HT1080 (cell line): Measurements from ENCODE around the gene C1orf198. TPM values are rescaled to one million over a fixed set of nuclear protein-coding genes. Genes with fewer than 3 reads are reported as not detected.
"Not testable (repeated sequence)": the region's sequence is repeated elsewhere in the genome, so short reads cannot be mapped to it uniquely, and the experiment has no call there.

Experiments used
- DNase-seq: peaks from one replicate; pipeline ENCODE4 v3.0.0-alpha.2; 2015; ENCODE audit warnings: low read depth
- total RNA-seq: library from RNA; depleted of rRNA; stranded (reverse); fragments of >200 nt; shearing (Covaris generic); gene quantifications from 2 replicates; pipeline ENCODE4 v1.2.3, GENCODE V29; 2014

Gene C1orf198
- total RNA-seq, 1 experiment from 2014 or later: 17.0 TPM

DNA sequence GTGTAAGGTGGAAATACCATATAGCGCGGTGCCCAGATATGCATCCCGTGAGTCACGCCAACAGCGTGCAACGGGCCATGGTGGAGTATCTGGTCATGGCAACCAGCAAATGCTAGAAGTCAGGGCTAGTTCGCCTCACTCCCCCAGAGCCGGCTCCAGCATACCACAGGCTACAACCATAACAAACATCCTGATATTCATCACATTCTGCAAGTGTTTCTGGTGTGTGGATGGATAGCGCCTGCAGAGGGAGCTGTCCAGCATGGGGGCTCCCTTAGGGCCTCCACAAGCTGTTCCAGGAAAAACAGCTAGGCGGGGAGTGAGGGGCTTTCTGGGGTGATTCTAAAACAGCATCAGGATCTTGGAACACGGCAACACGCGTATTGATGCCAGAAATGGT, 6.8 kb downstream of the C1orf198 start:
- no peak for DNase-seq

- DNase-seq: no peak
These were observed 7.5 kb downstream of the C1orf198 start for GRCh38 chr1:230860617-230861384.

DNA sequence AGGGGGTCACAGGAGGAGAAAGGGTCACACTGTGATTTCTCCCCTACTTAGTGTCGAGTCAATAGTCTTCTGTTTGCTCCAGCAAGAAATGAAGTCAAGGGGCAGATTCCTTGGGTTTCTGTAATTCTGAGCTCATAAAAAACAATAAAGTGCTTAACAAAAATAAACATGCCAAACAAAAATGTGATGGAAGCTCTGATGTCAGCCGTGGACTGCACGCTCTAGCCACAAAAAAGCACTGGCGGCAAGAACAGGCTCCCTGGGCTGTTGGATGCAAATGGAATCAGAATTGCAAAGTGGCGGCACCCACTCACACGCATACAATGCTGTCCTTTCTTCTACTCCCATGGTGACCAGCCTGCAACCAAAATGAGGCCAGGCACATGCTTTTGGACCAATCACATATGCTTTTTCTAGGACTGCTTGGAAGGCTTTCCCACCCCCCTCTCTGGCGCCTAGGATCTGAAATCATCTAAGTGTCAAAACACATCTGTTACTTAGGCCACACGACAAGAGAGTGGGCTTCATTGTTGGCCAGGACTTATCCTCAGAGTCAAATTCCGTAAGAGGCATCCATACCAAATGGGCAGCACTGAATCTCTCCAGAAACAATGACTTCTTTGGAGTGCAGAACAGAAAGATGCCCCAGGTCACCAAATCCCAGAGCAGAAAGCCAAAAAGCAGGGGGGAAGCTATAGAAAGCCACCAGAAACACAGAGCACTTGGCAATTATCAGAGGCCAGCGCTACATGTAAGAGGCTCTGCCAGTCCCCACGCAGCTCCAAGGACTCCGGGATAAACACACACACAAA, 9.2 kb downstream of the C1orf198 start:
- no peak for DNase-seq

DNA sequence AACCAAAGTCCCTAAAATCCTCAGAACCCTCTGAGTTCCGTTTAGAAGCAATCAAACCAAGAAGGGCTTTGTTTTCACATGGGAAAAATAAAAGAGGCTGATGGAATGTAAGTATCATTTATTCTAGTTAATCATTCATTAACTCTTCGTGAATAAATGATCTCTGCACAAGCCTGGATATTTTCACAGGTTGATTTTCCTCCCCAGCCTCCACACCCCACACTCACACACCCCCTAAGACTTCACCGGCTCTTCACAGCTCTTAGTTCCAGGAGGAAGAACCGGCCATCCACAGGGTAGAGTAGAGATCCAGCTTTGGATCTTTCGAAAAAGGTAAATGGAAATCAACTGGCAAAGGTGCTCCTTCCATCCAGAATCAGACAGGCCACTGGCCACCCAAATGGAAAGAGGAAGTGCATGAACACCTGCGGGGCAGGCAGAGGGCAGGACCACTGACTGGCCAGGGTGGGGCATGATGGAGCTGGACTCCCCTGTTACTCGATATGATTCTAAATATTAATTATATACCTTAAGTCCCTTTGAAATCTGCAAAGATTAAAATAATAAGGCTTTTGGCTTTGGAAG, 10.0 kb downstream of the C1orf198 start:
- no peak for DNase-seq

DNA sequence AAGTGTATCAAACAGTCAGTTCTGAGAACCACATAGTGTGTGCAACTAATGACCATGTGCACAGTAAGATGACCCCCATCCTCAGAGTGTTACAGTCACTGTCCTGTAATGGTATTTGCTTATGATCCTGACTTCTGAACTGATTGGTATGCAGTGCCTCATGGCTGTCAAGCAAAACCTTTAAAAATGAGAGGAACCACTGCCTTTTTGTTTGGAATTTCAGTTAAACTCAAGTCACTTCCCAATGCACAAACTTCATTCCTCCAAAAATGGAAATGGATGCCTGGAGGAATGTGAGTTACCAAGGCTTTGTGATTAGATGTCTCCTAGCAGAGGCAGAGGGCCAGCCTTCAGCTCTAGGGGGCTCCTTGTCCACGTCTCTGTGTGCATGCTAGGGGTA, 10.5 kb downstream of the C1orf198 start:
- DNase-seq: no peak

- DNase-seq: peak; percentile 89
These were observed 11.2 kb downstream of the C1orf198 start for GRCh38 chr1:230857077-230857476.

DNA sequence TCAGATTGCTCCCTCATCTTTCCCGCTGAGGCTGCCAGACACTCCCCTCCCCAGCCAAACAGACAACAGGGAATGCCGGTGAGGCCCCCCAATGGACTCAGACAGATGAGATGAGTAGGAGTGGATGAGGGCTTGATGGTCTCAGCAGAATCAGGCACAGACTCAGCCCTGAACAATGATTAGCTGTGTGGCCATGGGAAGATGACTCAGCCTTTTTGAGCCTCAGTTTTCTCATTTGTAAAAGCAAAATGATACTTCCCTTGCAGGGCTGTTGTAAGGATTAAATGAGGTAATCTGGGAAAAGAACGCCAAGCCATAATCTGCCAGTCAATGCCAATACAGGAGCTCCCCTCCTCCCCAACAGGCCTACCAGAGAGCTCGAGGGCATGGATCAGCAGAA, 12.4 kb downstream of the C1orf198 start:
- peak; percentile 27 for DNase-seq

GRCh38 chr1:230854423-230854822, 13.9 kb downstream of the C1orf198 start:
- no peak for DNase-seq

DNA sequence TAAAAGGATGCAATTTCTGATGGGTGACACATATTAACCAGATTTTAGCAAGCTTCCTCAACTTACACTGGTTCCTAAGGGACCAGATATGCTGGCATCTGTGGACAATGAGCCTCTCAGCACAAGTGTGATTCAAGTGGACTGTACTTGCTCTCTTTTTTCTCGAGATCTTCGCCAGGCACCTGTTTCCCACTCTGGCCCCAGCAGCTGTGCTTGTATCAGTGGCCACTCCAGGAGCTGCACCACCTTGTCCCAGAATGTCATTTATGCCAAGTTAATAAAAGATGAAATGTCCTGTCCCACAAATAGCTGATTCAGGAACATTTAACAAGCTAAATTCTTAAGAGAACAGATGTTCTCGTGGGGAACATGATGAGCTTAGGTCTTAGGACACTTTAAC, 14.6 kb downstream of the C1orf198 start:
- no peak for DNase-seq

- no peak for DNase-seq
These were observed 15.4 kb downstream of the C1orf198 start for GRCh38 chr1:230852959-230853358.

DNA sequence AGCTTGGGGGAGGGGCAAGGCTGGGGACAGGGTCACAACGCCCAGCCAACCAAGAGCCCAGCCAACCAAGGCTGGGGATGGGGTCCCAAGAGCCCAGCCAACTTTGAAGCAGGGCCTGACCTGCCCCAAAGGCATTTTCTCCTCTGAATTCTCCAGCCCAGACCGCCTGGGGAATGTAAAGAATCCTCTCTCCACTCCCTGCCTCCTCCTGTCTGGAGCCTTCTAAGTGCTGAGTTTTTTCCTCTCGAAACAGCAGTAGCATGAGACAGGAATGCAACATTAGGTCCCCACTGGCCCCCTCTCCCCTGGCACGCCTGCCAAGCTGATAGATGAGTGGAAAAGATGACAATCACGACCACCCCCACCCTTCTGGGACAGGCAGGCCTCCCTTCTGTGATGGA, 17.0 kb downstream of the C1orf198 start:
- no peak for DNase-seq

- DNase-seq: no peak
These were observed 17.8 kb downstream of the C1orf198 start for GRCh38 chr1:230850547-230850946.

GRCh38 chr1:230849451-230850224, 18.7 kb downstream of the C1orf198 start:
- DNase-seq: peak; percentile 75

DNA sequence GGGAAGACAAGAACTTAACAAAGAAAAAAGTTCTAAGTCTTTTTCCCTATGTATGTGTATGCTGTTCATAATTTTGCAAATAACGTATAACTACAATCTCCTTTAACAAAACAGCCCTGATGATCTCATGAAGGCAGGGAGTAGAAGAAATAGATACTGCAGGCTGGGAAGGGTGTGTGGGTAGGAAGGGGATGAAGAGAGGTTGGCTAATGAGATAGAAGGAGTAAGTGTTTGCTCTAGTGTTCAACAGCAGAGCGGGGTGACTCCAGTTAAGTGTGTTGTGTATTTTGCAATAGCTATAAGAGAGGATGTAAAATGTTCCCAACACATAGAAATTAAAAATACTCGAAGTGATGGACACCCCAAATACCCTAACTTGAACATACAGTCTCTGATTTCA, 20.1 kb downstream of the C1orf198 start:
- no peak for DNase-seq

- not testable (repeated sequence) for DNase-seq
These were observed 23.1 kb downstream of the C1orf198 start for GRCh38 chr1:230845184-230845583.

- no peak for DNase-seq
These were observed 23.8 kb downstream of the C1orf198 start for GRCh38 chr1:230844561-230844960.

GRCh38 chr1:230843503-230844309, 24.6 kb downstream of the C1orf198 start:
- DNase-seq: no peak

DNA sequence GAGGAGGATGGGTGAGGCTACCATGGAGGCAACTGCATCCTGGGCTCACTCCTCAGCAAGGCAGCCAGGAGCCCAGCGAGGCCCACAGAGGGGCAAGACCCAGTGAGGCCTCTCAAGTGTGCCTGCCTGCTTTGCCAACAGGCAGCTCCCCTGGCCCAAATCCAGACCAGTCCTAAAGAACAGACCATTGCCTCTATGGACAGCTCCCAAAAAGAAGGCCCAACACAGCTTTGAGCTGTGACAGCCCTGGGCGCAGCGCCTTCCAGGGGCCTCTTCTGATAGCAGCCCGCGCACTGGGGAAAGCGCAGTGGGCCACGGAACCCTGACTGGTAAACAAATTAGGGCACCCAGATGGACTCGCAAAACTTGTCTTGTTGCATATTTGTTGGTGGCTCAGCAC, 25.5 kb downstream of the C1orf198 start:
- DNase-seq: no peak

DNA sequence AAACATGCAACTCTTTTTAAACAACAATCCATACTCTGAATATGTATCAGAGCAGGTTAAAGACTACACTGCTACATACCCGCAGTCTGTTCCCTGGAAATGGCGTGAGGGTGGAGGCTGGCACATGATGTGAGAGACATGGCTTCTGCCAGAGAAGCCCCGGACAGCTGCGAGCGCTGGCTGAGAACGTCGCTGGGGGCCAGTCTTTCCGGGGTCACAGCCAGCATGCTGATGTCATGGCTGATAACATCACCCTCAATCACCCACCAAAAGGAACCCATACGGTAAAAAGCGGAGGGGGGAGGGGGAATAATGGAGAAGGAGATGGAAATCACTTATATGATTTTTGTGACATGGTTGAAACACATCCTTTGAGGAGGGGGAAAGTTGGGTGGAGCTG, 29.1 kb downstream of the C1orf198 start:
- DNase-seq: no peak

- no peak for DNase-seq
These were observed 31.5 kb downstream of the C1orf198 start for GRCh38 chr1:230836793-230837192.

GRCh38 chr1:230836347-230836746, 32.0 kb downstream of the C1orf198 start:
- no peak for DNase-seq
